ENCODE measurements around the gene CD40.

Gene CD40

GRCh38 chr20:46154305-46154704, 36.2 kb downstream of the CD40 start:
- no peak for DNase-seq (ENCODE audit: low read depth)
- H3K4me3 ChIP-seq (ENCODE audit: low read length): no peak overlapping the region
- TF ChIP-seq, protein P1, sequence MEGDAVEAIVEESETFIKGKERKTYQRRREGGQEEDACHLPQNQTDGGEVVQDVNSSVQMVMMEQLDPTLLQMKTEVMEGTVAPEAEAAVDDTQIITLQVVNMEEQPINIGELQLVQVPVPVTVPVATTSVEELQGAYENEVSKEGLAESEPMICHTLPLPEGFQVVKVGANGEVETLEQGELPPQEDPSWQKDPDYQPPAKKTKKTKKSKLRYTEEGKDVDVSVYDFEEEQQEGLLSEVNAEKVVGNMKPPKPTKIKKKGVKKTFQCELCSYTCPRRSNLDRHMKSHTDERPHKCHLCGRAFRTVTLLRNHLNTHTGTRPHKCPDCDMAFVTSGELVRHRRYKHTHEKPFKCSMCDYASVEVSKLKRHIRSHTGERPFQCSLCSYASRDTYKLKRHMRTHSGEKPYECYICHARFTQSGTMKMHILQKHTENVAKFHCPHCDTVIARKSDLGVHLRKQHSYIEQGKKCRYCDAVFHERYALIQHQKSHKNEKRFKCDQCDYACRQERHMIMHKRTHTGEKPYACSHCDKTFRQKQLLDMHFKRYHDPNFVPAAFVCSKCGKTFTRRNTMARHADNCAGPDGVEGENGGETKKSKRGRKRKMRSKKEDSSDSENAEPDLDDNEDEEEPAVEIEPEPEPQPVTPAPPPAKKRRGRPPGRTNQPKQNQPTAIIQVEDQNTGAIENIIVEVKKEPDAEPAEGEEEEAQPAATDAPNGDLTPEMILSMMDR (IDR thresholded peaks at IDR 0.05; ENCODE audit: insufficient read depth, low read depth, low read length, missing control alignments): no peak

- no peak for DNase-seq (ENCODE audit: low read depth)
- TF ChIP-seq, protein P1 (IDR thresholded peaks at IDR 0.05; ENCODE audit: insufficient read depth, low read depth, low read length, missing control alignments): no peak
Measured at GRCh38 chr20:46154796-46155195, 36.7 kb downstream of the CD40 start.

GRCh38 chr20:46156065-46156464, 38.0 kb downstream of the CD40 start:
- TF ChIP-seq, protein P1 (IDR thresholded peaks at IDR 0.05; ENCODE audit: insufficient read depth, low read depth, low read length, missing control alignments): no peak
- no peak for DNase-seq (ENCODE audit: low read depth)
- no peak overlapping the region for H3K4me3 ChIP-seq (ENCODE audit: low read length)

More at GRCh38 chr20:46154796-46155195, 36.7 kb downstream of the CD40 start:
- H3K4me3 ChIP-seq (ENCODE audit: low read length): no peak overlapping the region

GRCh38 chr20:46157076-46157592, 39.0 kb downstream of the CD40 start:
- TF ChIP-seq, protein P1 (IDR thresholded peaks at IDR 0.05; ENCODE audit: insufficient read depth, low read depth, low read length, missing control alignments): no peak
- DNase-seq (ENCODE audit: low read depth): no peak
- H3K4me3 ChIP-seq (ENCODE audit: low read length): no peak overlapping the region

GRCh38 chr20:46157625-46158024, 39.5 kb downstream of the CD40 start:
- TF ChIP-seq, protein P1 (IDR thresholded peaks at IDR 0.05; ENCODE audit: insufficient read depth, low read depth, low read length, missing control alignments): no peak
- no peak overlapping the region for H3K4me3 ChIP-seq (ENCODE audit: low read length)
- no peak for DNase-seq (ENCODE audit: low read depth)

DNA sequence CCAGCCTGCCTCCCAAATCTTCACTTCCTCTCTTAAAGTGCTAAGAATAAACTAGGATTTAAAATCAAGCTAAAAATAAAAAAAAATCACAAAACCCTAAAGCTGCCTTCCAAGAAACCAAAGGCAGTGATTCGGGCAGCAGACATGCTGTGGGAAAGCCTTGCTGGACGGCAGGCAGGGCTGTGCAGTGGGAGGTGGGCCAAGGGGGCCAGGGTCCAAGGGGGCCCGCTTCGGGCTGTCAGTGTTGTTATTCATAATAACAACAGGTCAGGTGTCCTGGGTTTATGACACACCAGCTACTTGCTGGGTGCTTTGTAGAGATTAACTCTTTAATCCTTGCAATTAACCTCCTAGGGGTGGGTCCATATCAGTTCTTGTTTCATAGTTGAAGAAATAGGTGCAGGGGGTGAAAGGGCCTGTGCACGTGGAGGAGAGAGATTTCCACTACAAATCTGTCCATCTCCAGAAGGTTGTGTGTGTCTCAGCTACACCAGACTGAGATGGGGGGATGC, 40.4 kb downstream of the CD40 start:
- no peak overlapping the region for H3K4me3 ChIP-seq (ENCODE audit: low read length)
- DNase-seq (ENCODE audit: low read depth): no peak
- TF ChIP-seq, protein P1 (IDR thresholded peaks at IDR 0.05; ENCODE audit: insufficient read depth, low read depth, low read length, missing control alignments): no peak

Data from epithelial cell of esophagus (primary cell).